ENCODE results near the gene EDARADD. TPM values are rescaled to one million over a fixed set of nuclear protein-coding genes. Genes with fewer than 3 reads are reported as not detected.

EDARADD gene
- total RNA-seq, 1 experiment from 2014 or later: 0.30 TPM

- Histone ChIP-seq H3K9me3 (ENCODE audit: control insufficient read depth in 1 of 2, insufficient read depth in 1 of 2, low read depth in 1 of 2, low read length in 2 of 2) (no peaks in the 10 kb centered on the region), H4K20me1 (ENCODE audit: insufficient read depth) (no peaks in the 10 kb centered on the region), H3K4me1 (ENCODE audit: control insufficient read depth in 1 of 2, insufficient read depth in 2 of 2, low read length in 2 of 2) (peaks cover 11 to 15% of the 10 kb centered on the region in 2 experiments; a peak in 3 of 4 replicates), H3K27ac (ENCODE audit: low read depth, low read length) (no peak overlapping the region), H3K36me3 (ENCODE audit: control insufficient read depth in 1 of 2, insufficient read depth in 2 of 2, low read length in 2 of 2) (no peaks in the 10 kb centered on the region), H3K4me2 (ENCODE audit: low read length) (no peak overlapping the region), H3K9me2 (ENCODE audit: insufficient read depth) (no peaks in the 10 kb centered on the region), H3K27me3 (ENCODE audit: insufficient read depth, low read length) (no peaks in the 10 kb centered on the region; the same call in 1 of the 2 replicates), H2AFZ (ENCODE audit: low read depth, low read length, poor library complexity, severe bottlenecking) (no peak overlapping the region), H3K79me2 (ENCODE audit: insufficient read depth, low read length) (no peaks in the 10 kb centered on the region), H3K4me3 (replicated peaks in 1 of 2; ENCODE audit: low read depth in 1 of 2, low read length in 2 of 2) (no peak overlapping the region), H3K9ac (ENCODE audit: low read length) (no peak overlapping the region)
- intact Hi-C loops (cut with micrococcal nuclease): no loop called here
- no peak for TF ChIP-seq REST (IDR thresholded peaks at IDR 0.05; ENCODE audit: low read depth)
- TF ChIP-seq CBX3 (IDR thresholded peaks at IDR 0.05; ENCODE audit: low read depth): no peak
- TF ChIP-seq CEBPB (IDR thresholded peaks at IDR 0.05; ENCODE audit: low read depth): no peak
- TF ChIP-seq YY1 (IDR thresholded peaks at IDR 0.05; ENCODE audit: extremely low read depth, insufficient replicate concordance, low read depth, low read length): no peak
- TF ChIP-seq ZNF274 (IDR thresholded peaks at IDR 0.05; ENCODE audit: low read depth, low read length): no peak
- no peak for TF ChIP-seq CTCF (IDR thresholded peaks at IDR 0.05 in 2 of 3, conservative IDR thresholded peaks at IDR 0.05 in 1 of 3; ENCODE audit: borderline replicate concordance in 1 of 3, insufficient read depth in 1 of 3, low read depth in 2 of 3, low read length in 2 of 3)
- no peak for TF ChIP-seq SP1 (IDR thresholded peaks at IDR 0.05; ENCODE audit: low read depth)
- no peak for TF ChIP-seq ELF1 (IDR thresholded peaks at IDR 0.05; ENCODE audit: borderline replicate concordance, low read depth)
- ATAC-seq (no peak), DNase-seq (ENCODE audit: low read depth, low spot score) (no peak)
- BruUV-seq (replicated peaks): no TSS peak
- ChIA-PET POLR2A (no interaction called here), RAD21 (ENCODE audit: low non-redundant PET in 1 of 2, low total read pairs in 2 of 2, uncharacterized antibody in 2 of 2, unreplicated experiment in 2 of 2) (no interaction called here), CTCF (no interaction called here)
Measured at GRCh38 chr1:236484310-236484971, 90.4 kb downstream of the EDARADD start.

All from HCT116 (cell line).